Measurements from ENCODE around the gene PLOD3.

- TF ChIP-seq YY1 (IDR thresholded peaks at IDR 0.05; ENCODE audit: low read depth) (no peak), REST (IDR thresholded peaks at IDR 0.05; ENCODE audit: low read depth) (no peak), FOXM1 (IDR thresholded peaks at IDR 0.05; ENCODE audit: borderline replicate concordance, low read depth) (no peak), CREB1 (IDR thresholded peaks at IDR 0.05; ENCODE audit: low read depth) (no peak), USF1 (IDR thresholded peaks at IDR 0.05) (no peak), EGR1 (IDR thresholded peaks at IDR 0.05) (no peak), RAD21 (IDR thresholded peaks at IDR 0.05; ENCODE audit: low read depth) (no peak)
These were observed 46.6 kb downstream of the PLOD3 start for GRCh38 chr7:101170617-101171441.
